HL-60 (cell line): Measurements from ENCODE around the gene CCDC69.

Experiments
- DNase-seq, 2 experiments: peaks; one replicate each; pipeline ENCODE4 v3.0.0-alpha.2; 2010 to 2020; ENCODE audit warnings: low read depth in 1 of 2, low spot score in 1 of 2
- H3K27ac ChIP-seq: fragments of 250-450 bp; sonication (Bioruptor Pico); replicated peaks from 2 replicates; pipeline ENCODE4 v1.5.1; 2020; ENCODE audit warnings: mild to moderate bottlenecking, moderate library complexity
- H3K27me3 ChIP-seq: fragments of 250-450 bp; sonication (Bioruptor Pico); 2 replicates; pipeline ENCODE4 v1.5.1; 2021; ENCODE audit warnings: mild to moderate bottlenecking, moderate library complexity; ENCODE audit not compliant: insufficient read depth, poor library complexity, severe bottlenecking
- H3K4me3 ChIP-seq: replicated peaks from 2 replicates; pipeline ENCODE4 v1.5.1; 2011; ENCODE audit warnings: mild to moderate bottlenecking, control low read depth, low read length; ENCODE audit not compliant: insufficient read depth
- GABPA ChIP-seq: IDR thresholded peaks from 2 replicates; pipeline ENCODE4 v1.6.1; 2012; ENCODE audit warnings: low read depth
- POLR2AphosphoS5 ChIP-seq: IDR thresholded peaks from 2 replicates; pipeline ENCODE4 v1.6.1; 2012; ENCODE audit warnings: low read depth
- SPI1 ChIP-seq: IDR thresholded peaks from 2 replicates; pipeline ENCODE4 v1.6.1; 2012; ENCODE audit warnings: low read depth, mild to moderate bottlenecking, borderline replicate concordance
- TF ChIP-seq, protein P1 (sequence below): IDR thresholded peaks from 2 replicates; pipeline ENCODE4 v1.6.1; 2012; ENCODE audit warnings: low read depth; ENCODE audit not compliant: insufficient replicate concordance
- TF ChIP-seq, protein P2 (sequence below): IDR thresholded peaks from one replicate; pipeline ENCODE4 v1.5.1; 2011; ENCODE audit warnings: low read length, control low read depth, inconsistent platforms; ENCODE audit not compliant: insufficient read depth

The CCDC69 gene

GRCh38 chr5:151186538-151186937 is 37.4 kb downstream of the CCDC69 start:
- Histone ChIP-seq H3K27me3 (no peaks in the 10 kb centered on the region), H3K27ac (no peak overlapping the region), H3K4me3 (no peak overlapping the region)
- DNase-seq: no peak
- TF ChIP-seq POLR2AphosphoS5: no peak
- TF ChIP-seq, protein P1, sequence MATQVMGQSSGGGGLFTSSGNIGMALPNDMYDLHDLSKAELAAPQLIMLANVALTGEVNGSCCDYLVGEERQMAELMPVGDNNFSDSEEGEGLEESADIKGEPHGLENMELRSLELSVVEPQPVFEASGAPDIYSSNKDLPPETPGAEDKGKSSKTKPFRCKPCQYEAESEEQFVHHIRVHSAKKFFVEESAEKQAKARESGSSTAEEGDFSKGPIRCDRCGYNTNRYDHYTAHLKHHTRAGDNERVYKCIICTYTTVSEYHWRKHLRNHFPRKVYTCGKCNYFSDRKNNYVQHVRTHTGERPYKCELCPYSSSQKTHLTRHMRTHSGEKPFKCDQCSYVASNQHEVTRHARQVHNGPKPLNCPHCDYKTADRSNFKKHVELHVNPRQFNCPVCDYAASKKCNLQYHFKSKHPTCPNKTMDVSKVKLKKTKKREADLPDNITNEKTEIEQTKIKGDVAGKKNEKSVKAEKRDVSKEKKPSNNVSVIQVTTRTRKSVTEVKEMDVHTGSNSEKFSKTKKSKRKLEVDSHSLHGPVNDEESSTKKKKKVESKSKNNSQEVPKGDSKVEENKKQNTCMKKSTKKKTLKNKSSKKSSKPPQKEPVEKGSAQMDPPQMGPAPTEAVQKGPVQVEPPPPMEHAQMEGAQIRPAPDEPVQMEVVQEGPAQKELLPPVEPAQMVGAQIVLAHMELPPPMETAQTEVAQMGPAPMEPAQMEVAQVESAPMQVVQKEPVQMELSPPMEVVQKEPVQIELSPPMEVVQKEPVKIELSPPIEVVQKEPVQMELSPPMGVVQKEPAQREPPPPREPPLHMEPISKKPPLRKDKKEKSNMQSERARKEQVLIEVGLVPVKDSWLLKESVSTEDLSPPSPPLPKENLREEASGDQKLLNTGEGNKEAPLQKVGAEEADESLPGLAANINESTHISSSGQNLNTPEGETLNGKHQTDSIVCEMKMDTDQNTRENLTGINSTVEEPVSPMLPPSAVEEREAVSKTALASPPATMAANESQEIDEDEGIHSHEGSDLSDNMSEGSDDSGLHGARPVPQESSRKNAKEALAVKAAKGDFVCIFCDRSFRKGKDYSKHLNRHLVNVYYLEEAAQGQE: no peak
- TF ChIP-seq SPI1: no peak
- TF ChIP-seq GABPA: no peak
- TF ChIP-seq, protein P2, sequence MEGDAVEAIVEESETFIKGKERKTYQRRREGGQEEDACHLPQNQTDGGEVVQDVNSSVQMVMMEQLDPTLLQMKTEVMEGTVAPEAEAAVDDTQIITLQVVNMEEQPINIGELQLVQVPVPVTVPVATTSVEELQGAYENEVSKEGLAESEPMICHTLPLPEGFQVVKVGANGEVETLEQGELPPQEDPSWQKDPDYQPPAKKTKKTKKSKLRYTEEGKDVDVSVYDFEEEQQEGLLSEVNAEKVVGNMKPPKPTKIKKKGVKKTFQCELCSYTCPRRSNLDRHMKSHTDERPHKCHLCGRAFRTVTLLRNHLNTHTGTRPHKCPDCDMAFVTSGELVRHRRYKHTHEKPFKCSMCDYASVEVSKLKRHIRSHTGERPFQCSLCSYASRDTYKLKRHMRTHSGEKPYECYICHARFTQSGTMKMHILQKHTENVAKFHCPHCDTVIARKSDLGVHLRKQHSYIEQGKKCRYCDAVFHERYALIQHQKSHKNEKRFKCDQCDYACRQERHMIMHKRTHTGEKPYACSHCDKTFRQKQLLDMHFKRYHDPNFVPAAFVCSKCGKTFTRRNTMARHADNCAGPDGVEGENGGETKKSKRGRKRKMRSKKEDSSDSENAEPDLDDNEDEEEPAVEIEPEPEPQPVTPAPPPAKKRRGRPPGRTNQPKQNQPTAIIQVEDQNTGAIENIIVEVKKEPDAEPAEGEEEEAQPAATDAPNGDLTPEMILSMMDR: no peak

GRCh38 chr5:151186052-151186451 is 37.8 kb downstream of the CCDC69 start:
- Histone ChIP-seq H3K4me3 (no peak overlapping the region), H3K27me3 (no peaks in the 10 kb centered on the region), H3K27ac (no peak overlapping the region)
- no peak for DNase-seq
- TF ChIP-seq POLR2AphosphoS5 (no peak), GABPA (no peak), SPI1 (no peak)

GRCh38 chr5:151184316-151185042 is 39.4 kb downstream of the CCDC69 start:
- no peak for DNase-seq
- Histone ChIP-seq H3K27me3 (no peaks in the 10 kb centered on the region), H3K27ac (no peak overlapping the region), H3K4me3 (no peak overlapping the region)
- TF ChIP-seq SPI1: no peak
- no peak for TF ChIP-seq POLR2AphosphoS5
- TF ChIP-seq, protein P1: no peak
- TF ChIP-seq, protein P2: no peak
- no peak for TF ChIP-seq GABPA

DNA sequence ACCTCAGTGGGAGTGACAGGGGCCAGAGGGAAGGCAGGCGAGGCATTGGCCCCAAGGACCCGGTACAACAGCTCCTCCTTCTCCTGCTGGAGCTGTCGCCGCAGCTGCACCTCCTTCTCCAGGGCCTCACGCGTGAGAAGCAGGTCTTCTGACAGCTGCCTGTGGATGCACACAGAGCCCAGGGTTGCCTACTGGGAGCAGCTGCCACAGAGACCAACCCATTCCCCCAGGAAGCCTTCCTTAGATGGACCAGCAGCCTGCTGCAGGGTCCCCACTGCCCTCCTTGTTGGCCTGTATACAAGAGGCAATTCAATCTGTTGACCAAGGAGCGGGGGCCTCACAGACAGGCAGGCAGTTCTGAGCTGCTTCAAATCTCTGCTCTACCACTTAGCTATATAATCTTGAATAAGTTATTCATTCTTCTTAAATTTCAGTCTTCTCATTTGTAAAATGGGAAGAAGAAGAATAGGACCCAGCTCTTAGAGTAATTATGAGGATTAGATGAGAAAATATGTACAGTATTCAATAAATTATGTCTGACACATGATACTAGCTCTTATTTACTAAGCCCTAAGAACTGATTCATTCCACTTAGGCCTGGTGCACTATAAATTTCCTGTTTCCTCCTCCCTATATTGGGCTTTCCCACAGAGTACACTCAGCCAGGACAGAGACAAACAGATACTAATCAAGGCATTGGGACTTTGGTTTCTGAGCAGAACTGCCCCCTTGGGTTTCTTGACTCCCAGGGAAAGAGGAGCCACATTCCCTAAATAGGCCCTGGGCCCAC is 40.2 kb downstream of the CCDC69 start:
- Histone ChIP-seq H3K27ac (no peak overlapping the region), H3K4me3 (no peak overlapping the region), H3K27me3 (no peaks in the 10 kb centered on the region)
- TF ChIP-seq SPI1 (no peak), GABPA (no peak), POLR2AphosphoS5 (no peak)
- TF ChIP-seq, protein P1: no peak
- TF ChIP-seq, protein P2: no peak
- no peak for DNase-seq
